Cardiac atrium fibroblast (primary cell): ENCODE measurements around the gene IGFBP7. TPM values are rescaled to one million over a fixed set of nuclear protein-coding genes. Genes with fewer than 3 reads are reported as not detected.

Source experiments
- total RNA-seq: library from RNA; depleted of rRNA; stranded (reverse); fragments of >200 nt; gene quantifications from 2 replicates; pipeline ENCODE4 v1.2.3, GENCODE V29; 2015

Gene IGFBP7, protein sequence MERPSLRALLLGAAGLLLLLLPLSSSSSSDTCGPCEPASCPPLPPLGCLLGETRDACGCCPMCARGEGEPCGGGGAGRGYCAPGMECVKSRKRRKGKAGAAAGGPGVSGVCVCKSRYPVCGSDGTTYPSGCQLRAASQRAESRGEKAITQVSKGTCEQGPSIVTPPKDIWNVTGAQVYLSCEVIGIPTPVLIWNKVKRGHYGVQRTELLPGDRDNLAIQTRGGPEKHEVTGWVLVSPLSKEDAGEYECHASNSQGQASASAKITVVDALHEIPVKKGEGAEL
- total RNA-seq = 2,241 and 2,809 TPM in 2 replicates

DNA sequence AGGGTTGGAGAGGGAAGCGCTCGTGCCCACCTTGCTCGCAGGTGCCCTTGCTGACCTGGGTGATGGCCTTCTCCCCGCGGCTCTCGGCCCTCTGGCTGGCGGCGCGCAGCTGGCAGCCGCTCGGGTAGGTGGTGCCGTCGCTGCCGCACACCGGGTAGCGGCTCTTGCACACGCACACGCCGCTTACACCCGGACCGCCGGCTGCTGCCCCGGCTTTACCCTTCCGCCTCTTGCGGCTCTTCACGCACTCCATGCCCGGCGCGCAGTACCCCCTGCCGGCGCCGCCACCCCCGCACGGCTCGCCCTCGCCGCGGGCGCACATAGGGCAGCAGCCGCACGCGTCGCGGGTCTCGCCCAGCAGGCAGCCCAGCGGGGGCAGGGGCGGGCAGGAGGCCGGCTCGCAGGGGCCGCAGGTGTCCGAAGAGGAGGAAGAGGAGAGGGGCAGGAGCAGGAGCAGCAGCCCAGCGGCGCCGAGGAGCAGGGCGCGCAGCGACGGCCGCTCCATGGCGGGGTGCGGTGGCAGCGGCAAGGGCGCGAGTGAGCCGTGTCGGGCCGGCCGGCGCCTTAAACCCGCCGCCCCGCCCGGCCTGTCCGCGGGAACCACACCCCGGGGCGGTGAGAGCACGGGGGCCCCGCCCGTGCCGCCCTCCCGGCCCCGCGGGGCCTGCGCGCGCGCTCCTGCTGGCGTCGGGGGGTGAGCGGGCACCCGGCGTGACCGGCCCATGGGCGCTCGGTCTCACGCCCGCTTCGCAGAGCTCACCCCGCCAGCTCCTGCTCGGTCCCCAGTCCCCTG is at the start of gene IGFBP7:
Gene IGFBP7, minus strand, starts transcription at position 539 of the 793 bp plus-strand sequence. Its CDS starts 34 bp downstream, at position 505.

Other genes starting within 250 kb of the IGFBP7 start
- 21.5 and 24.6 TPM in 2 replicates for gene REST, start 202.5 kb downstream of the IGFBP7 start, total RNA-seq
- gene NOA1, start 132.8 kb downstream of the IGFBP7 start, total RNA-seq = 15.3 and 19.8 TPM in 2 replicates
- 65.7 and 81.2 TPM in 2 replicates for gene POLR2B, start 131.5 kb downstream of the IGFBP7 start, total RNA-seq